ENCODE results near the gene FBRSL1. TPM values are rescaled to one million over a fixed set of nuclear protein-coding genes. Genes with fewer than 3 reads are reported as not detected.

FBRSL1 gene
- total RNA-seq, 1 experiment from 2014 or later: 124 TPM

DNA sequence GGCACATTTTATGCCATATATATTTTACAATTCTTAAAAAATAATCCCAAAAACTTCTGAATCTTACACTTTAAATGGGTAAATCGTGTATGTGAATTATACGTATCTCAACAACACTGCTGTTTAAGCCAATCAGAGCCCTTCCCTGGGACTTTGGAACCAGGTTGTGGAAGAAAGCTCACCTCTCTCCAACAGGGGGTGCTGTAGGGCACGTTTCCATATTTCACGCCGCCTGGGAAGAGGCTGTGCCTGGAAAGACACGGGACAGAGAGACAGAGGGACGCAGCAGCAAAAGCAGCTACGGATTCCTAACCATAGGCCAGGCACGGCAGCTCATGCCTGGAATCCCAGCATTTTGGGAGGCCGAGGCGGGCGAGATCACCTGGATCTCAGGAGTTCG, 29.4 kb upstream of the FBRSL1 start:
- ChIA-PET POLR2A (no interaction called here), RAD21 (ENCODE audit: low non-redundant PET in 1 of 2, low total read pairs in 2 of 2, uncharacterized antibody in 2 of 2, unreplicated experiment in 2 of 2) (no interaction called here), CTCF (interaction anchor here (1.2 kb wide), 1 partner anchor 100 kb away, joined by 4 read pairs; no protein-coding TSS in a partner anchor)
- H3K27me3 ChIP-seq (ENCODE audit: insufficient read depth, low read length): no peaks in the 10 kb centered on the region; the same call in 1 of the 2 replicates
- no peak overlapping the region for H3K4me3 ChIP-seq (replicated peaks in 1 of 2; ENCODE audit: low read depth in 1 of 2, low read length in 2 of 2)
- H3K4me1 ChIP-seq (ENCODE audit: control insufficient read depth in 1 of 2, insufficient read depth in 2 of 2, low read length in 2 of 2): no peaks in the 10 kb centered on the region
- H4K20me1 ChIP-seq (ENCODE audit: insufficient read depth): no peaks in the 10 kb centered on the region
- no peak for DNase-seq (ENCODE audit: low read depth, low spot score)
- peak; percentile 83 for ATAC-seq
- no peak overlapping the region for H3K4me2 ChIP-seq (ENCODE audit: low read length)
- TF ChIP-seq, protein P1, sequence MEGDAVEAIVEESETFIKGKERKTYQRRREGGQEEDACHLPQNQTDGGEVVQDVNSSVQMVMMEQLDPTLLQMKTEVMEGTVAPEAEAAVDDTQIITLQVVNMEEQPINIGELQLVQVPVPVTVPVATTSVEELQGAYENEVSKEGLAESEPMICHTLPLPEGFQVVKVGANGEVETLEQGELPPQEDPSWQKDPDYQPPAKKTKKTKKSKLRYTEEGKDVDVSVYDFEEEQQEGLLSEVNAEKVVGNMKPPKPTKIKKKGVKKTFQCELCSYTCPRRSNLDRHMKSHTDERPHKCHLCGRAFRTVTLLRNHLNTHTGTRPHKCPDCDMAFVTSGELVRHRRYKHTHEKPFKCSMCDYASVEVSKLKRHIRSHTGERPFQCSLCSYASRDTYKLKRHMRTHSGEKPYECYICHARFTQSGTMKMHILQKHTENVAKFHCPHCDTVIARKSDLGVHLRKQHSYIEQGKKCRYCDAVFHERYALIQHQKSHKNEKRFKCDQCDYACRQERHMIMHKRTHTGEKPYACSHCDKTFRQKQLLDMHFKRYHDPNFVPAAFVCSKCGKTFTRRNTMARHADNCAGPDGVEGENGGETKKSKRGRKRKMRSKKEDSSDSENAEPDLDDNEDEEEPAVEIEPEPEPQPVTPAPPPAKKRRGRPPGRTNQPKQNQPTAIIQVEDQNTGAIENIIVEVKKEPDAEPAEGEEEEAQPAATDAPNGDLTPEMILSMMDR (IDR thresholded peaks at IDR 0.05 in 2 of 3, conservative IDR thresholded peaks at IDR 0.05 in 1 of 3; ENCODE audit: borderline replicate concordance in 1 of 3, insufficient read depth in 1 of 3, low read depth in 2 of 3, low read length in 2 of 3): peak; percentile 33 to 57 (median 52); a peak in 5 of 6 replicates
- no peak for TF ChIP-seq JUND (IDR thresholded peaks at IDR 0.05)
- no peaks in the 10 kb centered on the region for H3K9me2 ChIP-seq (ENCODE audit: insufficient read depth)
- intact Hi-C loops (cut with micrococcal nuclease): no loop called here
- H2AFZ ChIP-seq (ENCODE audit: low read depth, low read length, poor library complexity, severe bottlenecking): no peak overlapping the region
- H3K36me3 ChIP-seq (ENCODE audit: control insufficient read depth in 1 of 2, insufficient read depth in 2 of 2, low read length in 2 of 2): no peaks in the 10 kb centered on the region
- H3K27ac ChIP-seq (ENCODE audit: low read depth, low read length): no peak overlapping the region
- H3K79me2 ChIP-seq (ENCODE audit: insufficient read depth, low read length): no peaks in the 10 kb centered on the region
- no peaks in the 10 kb centered on the region; a peak in 1 of 4 replicates for H3K9me3 ChIP-seq (ENCODE audit: control insufficient read depth in 1 of 2, insufficient read depth in 1 of 2, low read depth in 1 of 2, low read length in 2 of 2)
- H3K9ac ChIP-seq (ENCODE audit: low read length): no peak overlapping the region
- no TSS peak for BruUV-seq (replicated peaks)

DNA sequence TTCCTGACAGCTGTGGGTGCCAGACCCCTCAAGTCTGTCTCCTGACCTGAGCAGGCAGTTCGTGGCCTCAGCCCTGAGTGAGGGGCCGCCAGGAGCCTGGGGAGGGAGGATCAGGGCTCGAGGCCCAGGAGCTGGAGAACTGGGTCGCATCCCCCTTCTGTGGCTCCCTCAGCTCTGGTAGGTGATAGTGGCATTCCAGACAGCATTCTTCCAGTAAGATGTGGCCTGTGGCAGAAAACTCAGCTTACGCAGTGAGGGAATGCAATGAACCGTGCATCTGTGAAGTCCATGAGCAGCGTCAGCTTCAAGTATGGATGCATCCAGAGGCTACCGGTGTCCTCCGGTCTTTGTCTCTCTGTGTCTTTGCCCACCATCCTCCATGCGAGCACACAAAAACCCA, 28.4 kb upstream of the FBRSL1 start:
- no peak for ATAC-seq
- ChIA-PET RAD21 (ENCODE audit: low non-redundant PET in 1 of 2, low total read pairs in 2 of 2, uncharacterized antibody in 2 of 2, unreplicated experiment in 2 of 2) (no interaction called here), POLR2A (no interaction called here), CTCF (interaction anchor here (1.2 kb wide), 1 partner anchor 99 kb away, joined by 4 read pairs; no protein-coding TSS in a partner anchor)
- Histone ChIP-seq H3K9me2 (ENCODE audit: insufficient read depth) (no peaks in the 10 kb centered on the region), H2AFZ (ENCODE audit: low read depth, low read length, poor library complexity, severe bottlenecking) (no peak overlapping the region), H3K9me3 (ENCODE audit: control insufficient read depth in 1 of 2, insufficient read depth in 1 of 2, low read depth in 1 of 2, low read length in 2 of 2) (no peaks in the 10 kb centered on the region), H3K4me1 (ENCODE audit: control insufficient read depth in 1 of 2, insufficient read depth in 2 of 2, low read length in 2 of 2) (no peaks in the 10 kb centered on the region), H3K9ac (ENCODE audit: low read length) (no peak overlapping the region), H3K27me3 (ENCODE audit: insufficient read depth, low read length) (no peaks in the 10 kb centered on the region; the same call in 1 of the 2 replicates), H3K36me3 (ENCODE audit: control insufficient read depth in 1 of 2, insufficient read depth in 2 of 2, low read length in 2 of 2) (no peaks in the 10 kb centered on the region), H3K79me2 (ENCODE audit: insufficient read depth, low read length) (no peaks in the 10 kb centered on the region), H4K20me1 (ENCODE audit: insufficient read depth) (no peaks in the 10 kb centered on the region), H3K4me3 (replicated peaks in 1 of 2; ENCODE audit: low read depth in 1 of 2, low read length in 2 of 2) (no peak overlapping the region), H3K4me2 (ENCODE audit: low read length) (no peak overlapping the region), H3K27ac (ENCODE audit: low read depth, low read length) (no peak overlapping the region)
- TF ChIP-seq RAD21 (IDR thresholded peaks at IDR 0.05; ENCODE audit: low read depth) (no peak), TCF7L2 (IDR thresholded peaks at IDR 0.05; ENCODE audit: borderline replicate concordance, extremely low read depth, insufficient read depth, insufficient read length) (no peak), FOSL1 (IDR thresholded peaks at IDR 0.05; ENCODE audit: low read depth) (no peak)
- DNase-seq (ENCODE audit: low read depth, low spot score): no peak
- BruUV-seq (replicated peaks): no TSS peak
- intact Hi-C loops (cut with micrococcal nuclease): no loop called here
